ENCODE results near the gene PAX5. TPM values are rescaled to one million over a fixed set of nuclear protein-coding genes. Genes with fewer than 3 reads are reported as not detected.

Gene PAX5
- total and polyA plus RNA-seq, 2 of the 13 experiments (the other 11 are each of a cell fraction or from before 2014, with no cell fraction given), result not detected

DNA sequence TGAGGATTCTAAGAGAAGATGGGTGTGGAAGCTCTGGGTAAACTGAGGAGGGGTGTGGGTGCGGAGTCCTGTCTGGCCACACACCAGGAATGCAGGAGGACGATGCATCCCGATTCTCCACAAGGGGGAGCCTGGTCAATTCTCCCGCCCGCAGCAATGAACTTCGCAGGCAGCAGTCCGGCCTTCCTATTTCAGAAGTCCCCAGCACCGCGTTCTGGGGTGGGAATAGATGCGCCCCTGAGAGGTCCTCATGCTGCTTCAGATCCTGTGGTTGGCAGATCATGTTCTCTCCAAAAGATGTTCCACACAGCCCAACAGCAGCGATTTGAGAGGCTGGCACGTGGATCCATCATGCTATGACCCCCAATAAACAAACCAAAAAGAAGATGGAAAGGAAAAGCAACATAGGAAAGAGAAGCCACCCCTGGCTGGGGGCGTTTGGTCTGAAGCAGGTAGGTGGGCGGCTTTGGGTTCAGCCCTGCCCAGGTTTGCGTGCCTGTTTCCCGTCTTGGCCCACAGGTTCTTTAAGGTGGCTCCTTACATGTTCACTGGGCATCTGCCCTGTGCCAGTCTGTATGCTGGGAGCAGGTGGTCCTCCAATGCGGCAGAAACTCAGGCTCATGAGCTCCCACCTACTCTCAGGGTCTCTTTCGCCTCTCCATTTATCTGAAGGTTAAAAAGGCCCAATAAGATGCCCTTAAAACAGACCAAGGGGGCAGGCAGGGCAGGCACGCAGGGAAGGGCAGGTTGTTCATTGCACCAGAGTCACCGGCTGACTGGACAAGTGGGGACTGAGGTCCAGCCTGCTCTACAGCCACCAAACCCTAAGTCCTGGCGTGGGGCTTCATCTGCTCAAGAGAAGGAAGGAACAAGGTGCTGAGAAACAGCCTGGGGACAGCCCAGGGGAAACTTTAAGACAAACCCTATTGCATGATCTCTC is 171.6 kb downstream of the PAX5 start (continued):
- TF ChIP-seq, protein P1, sequence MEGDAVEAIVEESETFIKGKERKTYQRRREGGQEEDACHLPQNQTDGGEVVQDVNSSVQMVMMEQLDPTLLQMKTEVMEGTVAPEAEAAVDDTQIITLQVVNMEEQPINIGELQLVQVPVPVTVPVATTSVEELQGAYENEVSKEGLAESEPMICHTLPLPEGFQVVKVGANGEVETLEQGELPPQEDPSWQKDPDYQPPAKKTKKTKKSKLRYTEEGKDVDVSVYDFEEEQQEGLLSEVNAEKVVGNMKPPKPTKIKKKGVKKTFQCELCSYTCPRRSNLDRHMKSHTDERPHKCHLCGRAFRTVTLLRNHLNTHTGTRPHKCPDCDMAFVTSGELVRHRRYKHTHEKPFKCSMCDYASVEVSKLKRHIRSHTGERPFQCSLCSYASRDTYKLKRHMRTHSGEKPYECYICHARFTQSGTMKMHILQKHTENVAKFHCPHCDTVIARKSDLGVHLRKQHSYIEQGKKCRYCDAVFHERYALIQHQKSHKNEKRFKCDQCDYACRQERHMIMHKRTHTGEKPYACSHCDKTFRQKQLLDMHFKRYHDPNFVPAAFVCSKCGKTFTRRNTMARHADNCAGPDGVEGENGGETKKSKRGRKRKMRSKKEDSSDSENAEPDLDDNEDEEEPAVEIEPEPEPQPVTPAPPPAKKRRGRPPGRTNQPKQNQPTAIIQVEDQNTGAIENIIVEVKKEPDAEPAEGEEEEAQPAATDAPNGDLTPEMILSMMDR (CRISPR knock-in tag; IDR thresholded peaks at IDR 0.05), result peak; percentile 84
- TF ChIP-seq STAG1 (CRISPR knock-in tag; IDR thresholded peaks at IDR 0.05), result peak; percentile 57
- peak; percentile 22; the same call in 1 of the 2 replicates for TF ChIP-seq ZNF263 (CRISPR knock-in tag; IDR thresholded peaks at IDR 0.05)
- no peak for TF ChIP-seq CEBPB (IDR thresholded peaks at IDR 0.05; ENCODE audit: borderline replicate concordance, low read depth, low read length)
- peak; percentile 76; the same call in 1 of the 2 replicates for TF ChIP-seq ZNF441 (CRISPR knock-in tag; IDR thresholded peaks at IDR 0.05; ENCODE audit: borderline replicate concordance)
- TF ChIP-seq TEAD3 (CRISPR knock-in tag; optimal IDR thresholded peaks at IDR 0.05; ENCODE audit: borderline replicate concordance), result peak; percentile 48
- TF ChIP-seq RAD21 (CRISPR knock-in tag; IDR thresholded peaks at IDR 0.05), result peak; percentile 54; the same call in 1 of the 2 replicates
- TF ChIP-seq ZNF232 (CRISPR knock-in tag; IDR thresholded peaks at IDR 0.05; ENCODE audit: borderline replicate concordance), result peak; percentile 18; the same call in 1 of the 2 replicates
- no peak for TF ChIP-seq AKAP8 (CRISPR knock-in tag; IDR thresholded peaks at IDR 0.05)
- TF ChIP-seq XRCC5 (optimal IDR thresholded peaks at IDR 0.05; ENCODE audit: low read length), result peak; percentile 75
- TF ChIP-seq ZNF556 (CRISPR knock-in tag; IDR thresholded peaks at IDR 0.05; ENCODE audit: borderline replicate concordance), result 0 out of 2 replicates have a peak, but pooled peaks have one; percentile 36
- no peak for TF ChIP-seq ZNF564 (CRISPR knock-in tag; IDR thresholded peaks at IDR 0.05)
- TF ChIP-seq LCORL (IDR thresholded peaks at IDR 0.05), result no peak
- TF ChIP-seq LCORL (CRISPR knock-in tag; IDR thresholded peaks at IDR 0.05), result 0 out of 2 replicates have a peak, but pooled peaks have one; percentile 14

Data from HepG2 (cell line).